H9 (cell line): ENCODE measurements around the gene ESRRA. TPM values are rescaled to one million over a fixed set of nuclear protein-coding genes. Genes with fewer than 3 reads are reported as not detected.

Experiments
- DNase-seq: peaks from one replicate; pipeline ENCODE4 v3.0.0-alpha.2; 2017
- H2AFZ ChIP-seq: one replicate; pipeline ENCODE4 v1.6.1; 2013; ENCODE audit warnings: mild to moderate bottlenecking, low read length, control low read depth, moderate library complexity
- H2AK5ac ChIP-seq: 2 replicates; pipeline ENCODE4 v1.6.1; 2013; ENCODE audit warnings: low read length, control low read depth, mixed read lengths; ENCODE audit not compliant: insufficient read length
- H2BK120ac ChIP-seq: one replicate; pipeline ENCODE4 v1.6.1; 2013; ENCODE audit warnings: low read depth, mild to moderate bottlenecking, low read length, control low read depth, inconsistent platforms; ENCODE audit not compliant: poor library complexity, severe bottlenecking
- H2BK12ac ChIP-seq: 2 replicates; pipeline ENCODE4 v1.6.1; 2013; ENCODE audit warnings: low read length, control low read depth, mixed read lengths, low read depth; ENCODE audit not compliant: insufficient read length
- H2BK15ac ChIP-seq: 2 replicates; pipeline ENCODE4 v1.6.1; 2013; ENCODE audit warnings: low read depth, low read length, control low read depth
- H2BK20ac ChIP-seq: one replicate; pipeline ENCODE4 v1.6.1; 2013; ENCODE audit warnings: low read depth, mild to moderate bottlenecking, low read length, control low read depth, inconsistent platforms; ENCODE audit not compliant: poor library complexity, severe bottlenecking
- H2BK5ac ChIP-seq: 2 replicates; pipeline ENCODE4 v1.6.1; 2013; ENCODE audit warnings: low read length, control low read depth, mixed read lengths; ENCODE audit not compliant: insufficient read length
- H3K14ac ChIP-seq: 2 replicates; pipeline ENCODE4 v1.6.1; 2013; ENCODE audit warnings: low read length, control low read depth; ENCODE audit not compliant: insufficient read depth
- H3K18ac ChIP-seq: 2 replicates; pipeline ENCODE4 v1.6.1; 2013; ENCODE audit warnings: low read depth, mild to moderate bottlenecking, mixed read lengths, low read length, control low read depth; ENCODE audit not compliant: insufficient read length
- H3K23ac ChIP-seq: 2 replicates; pipeline ENCODE4 v1.6.1; 2013; ENCODE audit warnings: low read length, control low read depth, mixed read lengths, low read depth; ENCODE audit not compliant: insufficient read length
- H3K23me2 ChIP-seq: 2 replicates; pipeline ENCODE4 v1.6.1; 2013; ENCODE audit warnings: low read depth, mild to moderate bottlenecking, mixed read lengths, low read length, control low read depth; ENCODE audit not compliant: insufficient read length, poor library complexity, severe bottlenecking
- H3K27ac ChIP-seq: 2 replicates; pipeline ENCODE4 v1.5.1; 2013; ENCODE audit warnings: low read length, control low read depth, mixed read lengths, low read depth; ENCODE audit not compliant: insufficient read length
- H3K27me3 ChIP-seq: 2 replicates; pipeline ENCODE4 v1.6.1; 2013; ENCODE audit warnings: low read length, control low read depth, inconsistent platforms; ENCODE audit not compliant: insufficient read depth
- H3K4ac ChIP-seq: 2 replicates; pipeline ENCODE4 v1.6.1; 2013; ENCODE audit warnings: low read depth, mild to moderate bottlenecking, control low read depth, inconsistent platforms, low read length, moderate library complexity
- H3K4me1 ChIP-seq: 2 replicates; pipeline ENCODE4 v1.6.1; 2013; ENCODE audit warnings: low read length, control low read depth, inconsistent platforms; ENCODE audit not compliant: insufficient read depth
- H3K4me2 ChIP-seq: 2 replicates; pipeline ENCODE4 v1.6.1; 2013; ENCODE audit warnings: low read length, control low read depth, mixed read lengths; ENCODE audit not compliant: insufficient read length, insufficient read depth
- H3K56ac ChIP-seq: 2 replicates; pipeline ENCODE4 v1.6.1; 2013; ENCODE audit warnings: low read depth, mild to moderate bottlenecking, mixed read lengths, low read length, control low read depth; ENCODE audit not compliant: insufficient read length
- H3K79me1 ChIP-seq: 2 replicates; pipeline ENCODE4 v1.6.1; 2013; ENCODE audit warnings: low read depth, mild to moderate bottlenecking, moderate library complexity, low read length, control low read depth, inconsistent platforms; ENCODE audit not compliant: insufficient read depth, poor library complexity, severe bottlenecking
- H3K79me2 ChIP-seq: 2 replicates; pipeline ENCODE4 v1.6.1; 2013; ENCODE audit warnings: low read length, control low read depth, inconsistent platforms; ENCODE audit not compliant: insufficient read depth
- H3K9ac ChIP-seq: 2 replicates; pipeline ENCODE4 v1.6.1; 2013; ENCODE audit warnings: low read length, control low read depth, mixed read lengths; ENCODE audit not compliant: insufficient read length; ENCODE audit errors: extremely low read depth
- H3K9me3 ChIP-seq: one replicate; pipeline ENCODE4 v1.6.1; 2013; ENCODE audit warnings: low read depth, low read length, inconsistent platforms; ENCODE audit not compliant: control insufficient read depth
- H3T11ph ChIP-seq: one replicate; pipeline ENCODE4 v1.6.1; 2013; ENCODE audit warnings: mild to moderate bottlenecking, low read length, control low read depth, inconsistent platforms
- H4K20me1 ChIP-seq: one replicate; pipeline ENCODE4 v1.6.1; 2013; ENCODE audit not compliant: control insufficient read depth, insufficient read length, insufficient read depth
- H4K5ac ChIP-seq: 2 replicates; pipeline ENCODE4 v1.6.1; 2013; ENCODE audit warnings: low read depth, mild to moderate bottlenecking, mixed read lengths, low read length, control low read depth; ENCODE audit not compliant: insufficient read length
- H4K8ac ChIP-seq: replicated peaks from 2 replicates; pipeline ENCODE4 v1.6.1; 2013; ENCODE audit warnings: low read length, control low read depth, mixed read lengths, low read depth; ENCODE audit not compliant: insufficient read length
- H4K91ac ChIP-seq: 2 replicates; pipeline ENCODE4 v1.6.1; 2013; ENCODE audit warnings: low read depth, mild to moderate bottlenecking, moderate library complexity, mixed read lengths, low read length, control low read depth; ENCODE audit not compliant: insufficient read length
- H3K27ac Mint-ChIP-seq, 3 experiments: 2 replicates in 2 of 3; 3 replicates in 1 of 3; pipeline ENCODE4 v1.8.0; 2020 to 2021; ENCODE audit warnings: mixed read lengths in 3 of 3, mild to moderate bottlenecking in 1 of 3, moderate library complexity in 1 of 3
- H3K27me3 Mint-ChIP-seq: 2 replicates; pipeline ENCODE4 v1.8.0; 2021; ENCODE audit warnings: low read depth, mild to moderate bottlenecking, moderate library complexity, mixed read lengths
- H3K36me3 Mint-ChIP-seq, 3 experiments: 2 replicates in 2 of 3; 3 replicates in 1 of 3; pipeline ENCODE4 v1.8.0; 2020 to 2021; ENCODE audit warnings: low read depth in 3 of 3, mixed read lengths in 3 of 3; ENCODE audit not compliant: insufficient read depth in 1 of 3
- H3K4me1 Mint-ChIP-seq, 2 experiments: 2 replicates each; pipeline ENCODE4 v1.8.0; 2020; ENCODE audit warnings: mixed read lengths in 2 of 2
- H3K4me3 Mint-ChIP-seq, 2 experiments: 2 replicates in 1 of 2; 3 replicates in 1 of 2; pipeline ENCODE4 v1.8.0; 2020 to 2021; ENCODE audit warnings: mild to moderate bottlenecking in 2 of 2, mixed read lengths in 2 of 2, moderate library complexity in 1 of 2
- H3K9me3 Mint-ChIP-seq, 2 experiments: 2 replicates in 1 of 2; 3 replicates in 1 of 2; pipeline ENCODE4 v1.8.0; 2020; ENCODE audit warnings: mild to moderate bottlenecking in 2 of 2, mixed read lengths in 2 of 2, moderate library complexity in 1 of 2
- WGBS: extraction: QIAGEN DNeasy Blood & Tissue Kit; methylation state at CpG from one replicate; pipeline ENCODE4 v1.1.7; 2013; ENCODE audit warnings: missing lambda C conversion rate, low lambda C conversion rate, mixed read lengths; ENCODE audit not compliant: insufficient read length; ENCODE audit errors: extremely low coverage; 5-methylcytosine and 5-hydroxymethylcytosine counted together
- total RNA-seq: library from RNA; stranded (reverse); gene quantifications from 2 replicates; pipeline ENCODE4 v1.2.1, GENCODE V29; 2021
- TF ChIP-seq, protein P1 (sequence below): fragments of 200-600 bp; sonication (generic); conservative IDR thresholded peaks from 3 replicates; pipeline ENCODE4 v1.8.0; 2021; ENCODE audit warnings: antibody characterized with exemption, mild to moderate bottlenecking

ESRRA gene
- total RNA-seq, 1 experiment from 2014 or later, result 42.3 TPM

DNA sequence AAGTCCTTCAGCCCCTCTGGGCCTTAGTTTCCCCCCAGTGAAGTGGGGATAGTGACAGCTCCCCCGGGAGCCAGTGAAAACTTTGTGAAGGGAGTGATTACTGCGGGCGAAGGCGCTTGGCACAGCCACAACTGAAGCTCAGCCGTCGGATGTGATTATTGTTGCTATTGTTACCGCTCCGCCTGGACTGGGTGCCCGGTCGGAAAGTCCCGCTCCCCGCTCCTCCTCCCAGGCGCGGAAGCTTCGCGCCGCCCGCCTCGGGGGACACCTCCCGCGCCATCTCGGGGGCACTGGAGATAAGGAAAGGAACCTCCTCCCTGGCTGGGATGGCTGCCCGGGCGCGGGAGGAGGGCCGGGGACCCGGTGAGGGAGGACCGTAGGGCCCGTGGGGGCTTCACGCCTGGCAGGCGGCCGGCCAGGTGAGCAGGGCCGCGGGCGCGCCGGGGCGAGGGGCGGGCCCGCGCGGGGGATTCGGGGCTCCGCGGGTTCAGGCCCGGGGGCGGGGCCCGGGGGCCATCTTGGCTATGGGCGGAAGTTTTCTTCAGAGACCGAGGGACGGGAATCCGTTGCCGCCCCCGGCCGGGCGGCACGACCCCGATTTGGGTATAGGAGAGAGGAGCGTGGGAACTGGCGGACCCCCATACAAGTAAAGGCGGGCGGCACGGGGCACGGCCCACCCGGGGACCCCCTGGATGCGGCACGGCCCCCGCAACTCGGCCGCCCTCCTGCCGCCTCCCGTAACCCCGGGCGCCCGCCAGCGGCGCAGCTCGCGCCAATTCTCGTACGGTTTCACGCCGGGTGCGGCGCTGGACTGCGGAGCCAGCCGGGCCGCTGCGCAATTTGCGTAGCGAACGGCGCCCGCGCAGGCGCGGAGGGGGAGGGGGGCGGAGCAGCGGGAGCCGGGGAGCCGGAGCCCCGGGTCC lies 20.1 kb upstream of the ESRRA start, which contains the start of gene GPR137:
Gene GPR137 (plus strand): TSS at position 887 of the 923 bp plus-strand sequence. CDS start 677 bp downstream, outside the sequence.
- H3K4ac ChIP-seq, result no peak within 1 kb of the TSS
- WGBS, result no CpG with 5 or more reads among the region's 102 CpGs
- no peak within 1 kb of the TSS for H2AK5ac ChIP-seq
- H3K27ac ChIP-seq, result no peak within 1 kb of the TSS
- no peaks in the 10 kb centered on the region for H4K20me1 ChIP-seq
- H3K9ac ChIP-seq, result no peak within 1 kb of the TSS
- TF ChIP-seq, protein P1, sequence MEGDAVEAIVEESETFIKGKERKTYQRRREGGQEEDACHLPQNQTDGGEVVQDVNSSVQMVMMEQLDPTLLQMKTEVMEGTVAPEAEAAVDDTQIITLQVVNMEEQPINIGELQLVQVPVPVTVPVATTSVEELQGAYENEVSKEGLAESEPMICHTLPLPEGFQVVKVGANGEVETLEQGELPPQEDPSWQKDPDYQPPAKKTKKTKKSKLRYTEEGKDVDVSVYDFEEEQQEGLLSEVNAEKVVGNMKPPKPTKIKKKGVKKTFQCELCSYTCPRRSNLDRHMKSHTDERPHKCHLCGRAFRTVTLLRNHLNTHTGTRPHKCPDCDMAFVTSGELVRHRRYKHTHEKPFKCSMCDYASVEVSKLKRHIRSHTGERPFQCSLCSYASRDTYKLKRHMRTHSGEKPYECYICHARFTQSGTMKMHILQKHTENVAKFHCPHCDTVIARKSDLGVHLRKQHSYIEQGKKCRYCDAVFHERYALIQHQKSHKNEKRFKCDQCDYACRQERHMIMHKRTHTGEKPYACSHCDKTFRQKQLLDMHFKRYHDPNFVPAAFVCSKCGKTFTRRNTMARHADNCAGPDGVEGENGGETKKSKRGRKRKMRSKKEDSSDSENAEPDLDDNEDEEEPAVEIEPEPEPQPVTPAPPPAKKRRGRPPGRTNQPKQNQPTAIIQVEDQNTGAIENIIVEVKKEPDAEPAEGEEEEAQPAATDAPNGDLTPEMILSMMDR, result no peak
- no peak within 1 kb of the TSS for H3K14ac ChIP-seq
- H3K23me2 ChIP-seq, result peaks cover 15% of the 10 kb centered on the region
- H3T11ph ChIP-seq, result no peak within 1 kb of the TSS
- no peaks in the 10 kb centered on the region for H3K79me1 ChIP-seq
- Mint-ChIP-seq H3K9me3 (no peaks in the 10 kb centered on the region; a peak in 1 of 5 replicates), H3K27ac (peak within 1 kb of the TSS in 1 of 3 experiments; percentile 68; a peak in 2 of 7 replicates), H3K27me3 (peaks cover 21% of the 10 kb centered on the region), H3K4me1 (peaks cover 8 to 12% of the 10 kb centered on the region in 2 experiments), H3K4me3 (peak within 1 kb of the TSS; percentile 82 to 90), H3K36me3 (peaks cover 0 to 18% (median 13%) of the 10 kb centered on the region in 3 experiments; a peak in 6 of 7 replicates)
- H3K4me2 ChIP-seq, result peak within 1 kb of the TSS; percentile 70
- no peak within 1 kb of the TSS for H4K5ac ChIP-seq
- H3K27me3 ChIP-seq, result peaks cover 3% of the 10 kb centered on the region; the same call in 1 of the 2 replicates
- H2BK5ac ChIP-seq, result no peak within 1 kb of the TSS
- no peaks in the 10 kb centered on the region for H3K4me1 ChIP-seq
- peak; percentile 78 for DNase-seq
- H3K23ac ChIP-seq, result no peak within 1 kb of the TSS
- no peak within 1 kb of the TSS for H3K18ac ChIP-seq
- H2AFZ ChIP-seq, result no peak within 1 kb of the TSS
- H4K8ac ChIP-seq, result no peak within 1 kb of the TSS
- no peak within 1 kb of the TSS for H2BK120ac ChIP-seq
- H4K91ac ChIP-seq, result no peak within 1 kb of the TSS
- H3K79me2 ChIP-seq, result no peaks in the 10 kb centered on the region
- no peaks in the 10 kb centered on the region for H3K9me3 ChIP-seq
- no peak within 1 kb of the TSS for H2BK15ac ChIP-seq
- no peak within 1 kb of the TSS for H2BK12ac ChIP-seq
- H3K56ac ChIP-seq, result no peak within 1 kb of the TSS
- no peak within 1 kb of the TSS for H2BK20ac ChIP-seq
